ENCODE data around the gene MGAT5. TPM values are rescaled to one million over a fixed set of nuclear protein-coding genes. Genes with fewer than 3 reads are reported as not detected.

MGAT5 gene
- total RNA-seq, 1 experiment from 2014 or later = 34.0 TPM

GRCh38 chr2:134244086-134244485 lies 9.8 kb upstream of the MGAT5 start:
- no peak for TF ChIP-seq RAD21 (IDR thresholded peaks at IDR 0.05; ENCODE audit: low read depth)
- no peak for TF ChIP-seq ZFX (IDR thresholded peaks at IDR 0.05)
- TF ChIP-seq EZH2 (IDR thresholded peaks at IDR 0.05) = no peak
- no peak for TF ChIP-seq ATF3 (IDR thresholded peaks at IDR 0.05)
- TF ChIP-seq SIN3A (IDR thresholded peaks at IDR 0.05; ENCODE audit: low read depth) = no peak
- no peak for TF ChIP-seq SRF (IDR thresholded peaks at IDR 0.05; ENCODE audit: low read depth)
- no peak for TF ChIP-seq POLR2A (IDR thresholded peaks at IDR 0.05; ENCODE audit: borderline replicate concordance, extremely low read depth, insufficient read depth, insufficient read length)
- no peak for TF ChIP-seq EGR1 (IDR thresholded peaks at IDR 0.05; ENCODE audit: low read depth)
- no peak for TF ChIP-seq SP1 (IDR thresholded peaks at IDR 0.05; ENCODE audit: low read depth)
- TF ChIP-seq CBX3 (IDR thresholded peaks at IDR 0.05; ENCODE audit: low read depth) = no peak
- RAD21 ChIA-PET (ENCODE audit: low non-redundant PET in 1 of 2, low total read pairs in 2 of 2, uncharacterized antibody in 2 of 2, unreplicated experiment in 2 of 2) = no interaction called here
- BruUV-seq (replicated peaks) = no TSS peak
- no peaks in the 10 kb centered on the region for H3K27me3 ChIP-seq (ENCODE audit: insufficient read depth, low read length)
- H4K20me1 ChIP-seq (ENCODE audit: insufficient read depth) = no peaks in the 10 kb centered on the region
- ATAC-seq = no peak
- H3K27ac ChIP-seq (ENCODE audit: low read depth, low read length) = no peak overlapping the region
- no peak overlapping the region for H3K9ac ChIP-seq (ENCODE audit: low read length)
- H3K36me3 ChIP-seq (ENCODE audit: control insufficient read depth in 1 of 2, insufficient read depth in 2 of 2, low read length in 2 of 2) = no peaks in the 10 kb centered on the region
- CTCF ChIA-PET = interaction anchor here (1.1 to 3.0 kb wide), 4 partner anchors 9 to 359 kb away, joined by 3 to 14 read pairs (median 6); no protein-coding TSS in a partner anchor
- H3K4me1 ChIP-seq (ENCODE audit: control insufficient read depth in 1 of 2, insufficient read depth in 2 of 2, low read length in 2 of 2) = no peaks in the 10 kb centered on the region
- H3K79me2 ChIP-seq (ENCODE audit: insufficient read depth, low read length) = no peaks in the 10 kb centered on the region; the same call in 1 of the 2 replicates
- H2AFZ ChIP-seq (ENCODE audit: low read depth, low read length, poor library complexity, severe bottlenecking) = no peak overlapping the region
- no peaks in the 10 kb centered on the region for H3K9me2 ChIP-seq (ENCODE audit: insufficient read depth)
- H3K4me3 ChIP-seq (replicated peaks in 1 of 2; ENCODE audit: low read depth in 1 of 2, low read length in 2 of 2) = no peak overlapping the region
- H3K9me3 ChIP-seq (ENCODE audit: control insufficient read depth in 1 of 2, insufficient read depth in 1 of 2, low read depth in 1 of 2, low read length in 2 of 2) = no peaks in the 10 kb centered on the region
- no peak for DNase-seq (ENCODE audit: low read depth, low spot score)
- intact Hi-C loops (cut with micrococcal nuclease) = loop anchor here (2.0 kb wide), 1 partner anchor 357 kb away; no protein-coding TSS in a partner anchor
- POLR2A ChIA-PET = no interaction called here
- H3K4me2 ChIP-seq (ENCODE audit: low read length) = no peak overlapping the region

- no peak overlapping the region for H3K27ac ChIP-seq (ENCODE audit: low read depth, low read length)
- TF ChIP-seq YY1 (IDR thresholded peaks at IDR 0.05; ENCODE audit: extremely low read depth, insufficient replicate concordance, low read depth, low read length) (no peak), EGR1 (IDR thresholded peaks at IDR 0.05; ENCODE audit: low read depth) (no peak), FOSL1 (IDR thresholded peaks at IDR 0.05; ENCODE audit: low read depth) (no peak), SRF (IDR thresholded peaks at IDR 0.05; ENCODE audit: low read depth) (no peak), RAD21 (IDR thresholded peaks at IDR 0.05; ENCODE audit: low read depth) (no peak), EZH2 (IDR thresholded peaks at IDR 0.05) (no peak), POLR2A (IDR thresholded peaks at IDR 0.05; ENCODE audit: borderline replicate concordance, extremely low read depth, insufficient read depth, insufficient read length) (no peak), POLR2AphosphoS5 (IDR thresholded peaks at IDR 0.05; ENCODE audit: low read depth, low read length) (no peak)
- no TSS peak for BruUV-seq (replicated peaks)
- no peak overlapping the region for H3K4me2 ChIP-seq (ENCODE audit: low read length)
- intact Hi-C loops (cut with micrococcal nuclease) = loop anchor here (2.0 kb wide), 1 partner anchor 358 kb away; no protein-coding TSS in a partner anchor
- H3K27me3 ChIP-seq (ENCODE audit: insufficient read depth, low read length) = no peaks in the 10 kb centered on the region
- RAD21 ChIA-PET (ENCODE audit: low non-redundant PET in 1 of 2, low total read pairs in 2 of 2, uncharacterized antibody in 2 of 2, unreplicated experiment in 2 of 2) = no interaction called here
- no peak for ATAC-seq
- H3K9me2 ChIP-seq (ENCODE audit: insufficient read depth) = no peaks in the 10 kb centered on the region
- POLR2A ChIA-PET = no interaction called here
- DNase-seq (ENCODE audit: low read depth, low spot score) = no peak
- no peak overlapping the region for H3K4me3 ChIP-seq (replicated peaks in 1 of 2; ENCODE audit: low read depth in 1 of 2, low read length in 2 of 2)
- no peaks in the 10 kb centered on the region for H3K36me3 ChIP-seq (ENCODE audit: control insufficient read depth in 1 of 2, insufficient read depth in 2 of 2, low read length in 2 of 2)
- H4K20me1 ChIP-seq (ENCODE audit: insufficient read depth) = no peaks in the 10 kb centered on the region
- no peak overlapping the region for H3K9ac ChIP-seq (ENCODE audit: low read length)
- H3K79me2 ChIP-seq (ENCODE audit: insufficient read depth, low read length) = no peaks in the 10 kb centered on the region; the same call in 1 of the 2 replicates
- no peaks in the 10 kb centered on the region for H3K4me1 ChIP-seq (ENCODE audit: control insufficient read depth in 1 of 2, insufficient read depth in 2 of 2, low read length in 2 of 2)
- H2AFZ ChIP-seq (ENCODE audit: low read depth, low read length, poor library complexity, severe bottlenecking) = no peak overlapping the region
- H3K9me3 ChIP-seq (ENCODE audit: control insufficient read depth in 1 of 2, insufficient read depth in 1 of 2, low read depth in 1 of 2, low read length in 2 of 2) = no peaks in the 10 kb centered on the region
- CTCF ChIA-PET = interaction anchor here (1.1 to 3.0 kb wide), 7 partner anchors 9 to 358 kb away, joined by 3 to 27 read pairs (median 8); partner anchors contain the start of gene MGAT5
Observed at GRCh38 chr2:134244587-134244986, 9.3 kb upstream of the MGAT5 start.

All from HCT116 (cell line).